SK-N-SH treated with all-trans-retinoic acid at 6 μM for 48 hours (cell line): ENCODE measurements around the gene HOXC13.

Source experiments
- ATAC-seq: fragments of 200-7000 bp; cut with Tn5 transposase; 3 replicates; pipeline ENCODE4 v1.9.1; 2020; ENCODE audit warnings: mild to moderate bottlenecking, moderate library complexity
- ARNTL ChIP-seq: fragments of 450-650 bp; formaldehyde crosslinking; IDR thresholded peaks from 2 replicates; pipeline ENCODE4 v1.5.0; 2020; ENCODE audit warnings: low read depth, mild to moderate bottlenecking, moderate library complexity, borderline replicate concordance
- BACH2 ChIP-seq: fragments of 250-450 bp; sonication (Bioruptor Pico); IDR thresholded peaks from 2 replicates; pipeline ENCODE4 v1.9.0; 2021; ENCODE audit warnings: mild to moderate bottlenecking, borderline replicate concordance
- CSDC2 ChIP-seq: fragments of 250-450 bp; sonication (Bioruptor Pico); IDR thresholded peaks from 2 replicates; pipeline ENCODE4 v1.5.0; 2020; ENCODE audit warnings: mild to moderate bottlenecking, moderate library complexity
- ESRRG ChIP-seq: fragments of 250-450 bp; sonication (Bioruptor Pico); IDR thresholded peaks from 2 replicates; pipeline ENCODE4 v1.6.1; 2021; ENCODE audit warnings: mild to moderate bottlenecking
- GLIS3 ChIP-seq: fragments of 250-450 bp; sonication (Bioruptor Pico); IDR thresholded peaks from 2 replicates; pipeline ENCODE4 v1.5.0; 2020; ENCODE audit warnings: mild to moderate bottlenecking, moderate library complexity
- ISL1 ChIP-seq: fragments of 250-450 bp; sonication (Bioruptor Pico); IDR thresholded peaks from 2 replicates; pipeline ENCODE4 v2.1.2; 2022; ENCODE audit warnings: mild to moderate bottlenecking, moderate library complexity
- OSR1 ChIP-seq: fragments of 250-450 bp; sonication (Bioruptor Pico); IDR thresholded peaks from 2 replicates; pipeline ENCODE4 v1.8.0; 2022; ENCODE audit warnings: moderate library complexity, mild to moderate bottlenecking, inconsistent platforms
- PPARA ChIP-seq: fragments of 250-450 bp; sonication (Bioruptor Pico); IDR thresholded peaks from 2 replicates; pipeline ENCODE4 v1.5.0; 2020; ENCODE audit warnings: mild to moderate bottlenecking, borderline replicate concordance
- RARB ChIP-seq: fragments of 250-450 bp; sonication (Bioruptor Pico); IDR thresholded peaks from 2 replicates; pipeline ENCODE4 v1.8.0; 2021; ENCODE audit warnings: mild to moderate bottlenecking, moderate library complexity
- SNAI2 ChIP-seq: fragments of 250-450 bp; sonication (Bioruptor Pico); IDR thresholded peaks from 2 replicates; pipeline ENCODE4 v1.5.0; 2020; ENCODE audit warnings: mild to moderate bottlenecking, moderate library complexity
- TCF4 ChIP-seq: fragments of 250-450 bp; sonication (Bioruptor Pico); IDR thresholded peaks from 2 replicates; pipeline ENCODE4 v1.8.0; 2021; ENCODE audit warnings: mild to moderate bottlenecking, moderate library complexity, borderline replicate concordance
- TOX ChIP-seq: fragments of 250-450 bp; sonication (Bioruptor Pico); IDR thresholded peaks from 2 replicates; pipeline ENCODE4 v1.8.0; 2021; ENCODE audit warnings: mild to moderate bottlenecking, moderate library complexity, borderline replicate concordance
- ZC3H10 ChIP-seq: fragments of 250-450 bp; sonication (Bioruptor Pico); IDR thresholded peaks from 2 replicates; pipeline ENCODE4 v1.5.1; 2021; ENCODE audit warnings: mild to moderate bottlenecking, moderate library complexity
- ZFP3 ChIP-seq: fragments of 250-450 bp; sonication (Bioruptor Pico); IDR thresholded peaks from 2 replicates; pipeline ENCODE4 v1.5.0; 2020; ENCODE audit warnings: mild to moderate bottlenecking, moderate library complexity
- ZFP30 ChIP-seq: fragments of 450-650 bp; formaldehyde crosslinking; IDR thresholded peaks from 2 replicates; pipeline ENCODE4 v1.5.0; 2022; ENCODE audit warnings: mild to moderate bottlenecking, moderate library complexity
- ZNF565 ChIP-seq: fragments of 450-650 bp; formaldehyde crosslinking; conservative IDR thresholded peaks from 2 replicates; pipeline ENCODE4 v1.5.0; 2020; ENCODE audit warnings: low read depth, mild to moderate bottlenecking, moderate library complexity
- ZNF70 ChIP-seq: fragments of 450-650 bp; formaldehyde crosslinking; IDR thresholded peaks from 2 replicates; pipeline ENCODE4 v1.5.0; 2020; ENCODE audit warnings: mild to moderate bottlenecking, moderate library complexity
- ZNF8 ChIP-seq: fragments of 450-650 bp; formaldehyde crosslinking; IDR thresholded peaks from 2 replicates; pipeline ENCODE4 v1.5.0; 2020; ENCODE audit warnings: mild to moderate bottlenecking, moderate library complexity
- TF ChIP-seq, protein P1 (sequence below): fragments of 250-450 bp; sonication (Bioruptor Pico); IDR thresholded peaks from 2 replicates; pipeline ENCODE4 v1.5.1; 2021; ENCODE audit warnings: mild to moderate bottlenecking, moderate library complexity
- TF ChIP-seq, protein P2 (sequence below): fragments of 250-450 bp; sonication (Bioruptor Pico); IDR thresholded peaks from 2 replicates; pipeline ENCODE4 v1.5.1; 2020; ENCODE audit warnings: low read depth, mild to moderate bottlenecking, moderate library complexity
- TF ChIP-seq, protein P3 (sequence below): fragments of 250-450 bp; sonication (Bioruptor Pico); IDR thresholded peaks from 2 replicates; pipeline ENCODE4 v1.8.0; 2021; ENCODE audit warnings: low read depth, mild to moderate bottlenecking, moderate library complexity, borderline replicate concordance
- TF ChIP-seq, protein P4 (sequence below): fragments of 250-450 bp; sonication (Bioruptor Pico); IDR thresholded peaks from 2 replicates; pipeline ENCODE4 v1.5.0; 2020; ENCODE audit warnings: mild to moderate bottlenecking, moderate library complexity
- TF ChIP-seq, protein P5 (sequence below): fragments of 250-450 bp; sonication (Bioruptor Pico); IDR thresholded peaks from 2 replicates; pipeline ENCODE4 v1.8.0; 2020; ENCODE audit warnings: mild to moderate bottlenecking, moderate library complexity, borderline replicate concordance

Gene HOXC13

DNA sequence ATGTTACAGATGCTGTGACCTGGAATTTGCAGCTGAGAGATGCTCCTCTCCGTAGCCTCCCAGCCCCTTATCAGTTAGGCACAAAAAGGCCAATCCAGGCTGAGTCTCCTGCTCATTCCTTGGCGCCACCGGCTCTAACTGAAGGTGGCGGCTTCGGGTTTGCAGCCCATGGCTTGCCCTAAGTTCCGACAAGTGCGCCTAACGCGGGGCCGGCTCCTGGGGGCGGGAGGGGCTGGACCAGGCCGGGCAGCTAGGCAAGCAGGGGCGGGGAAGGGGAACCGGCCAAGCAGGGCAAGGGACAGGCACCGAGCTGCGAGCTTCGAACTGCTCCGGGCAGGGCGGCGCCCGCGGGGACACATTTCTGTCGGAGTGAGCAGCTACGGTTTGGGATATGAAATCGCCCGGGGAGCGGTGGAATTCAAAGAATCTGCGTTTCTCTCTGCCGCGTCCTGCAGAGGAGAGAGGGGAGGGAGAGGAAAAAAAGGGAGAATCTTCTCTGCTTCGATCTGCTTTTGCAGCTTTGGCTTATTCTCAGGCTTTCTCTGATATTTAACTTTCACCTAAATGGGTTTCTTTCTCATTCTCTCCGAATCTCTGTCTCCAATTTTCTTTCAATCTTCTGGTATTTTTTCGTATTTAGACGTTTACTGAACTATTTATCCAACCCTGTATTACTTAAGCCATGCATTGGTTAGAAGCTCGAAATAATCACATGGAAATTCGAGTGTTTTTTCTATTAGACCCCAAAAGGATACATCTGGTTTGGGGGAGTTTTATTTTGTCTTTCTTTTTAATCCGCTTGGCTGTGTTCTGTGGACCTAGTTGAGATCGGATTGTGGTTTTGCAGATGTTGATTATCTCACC, 14.5 kb downstream of the HOXC13 start:
- no peak; the same call in 2 of the 3 replicates for ATAC-seq

DNA sequence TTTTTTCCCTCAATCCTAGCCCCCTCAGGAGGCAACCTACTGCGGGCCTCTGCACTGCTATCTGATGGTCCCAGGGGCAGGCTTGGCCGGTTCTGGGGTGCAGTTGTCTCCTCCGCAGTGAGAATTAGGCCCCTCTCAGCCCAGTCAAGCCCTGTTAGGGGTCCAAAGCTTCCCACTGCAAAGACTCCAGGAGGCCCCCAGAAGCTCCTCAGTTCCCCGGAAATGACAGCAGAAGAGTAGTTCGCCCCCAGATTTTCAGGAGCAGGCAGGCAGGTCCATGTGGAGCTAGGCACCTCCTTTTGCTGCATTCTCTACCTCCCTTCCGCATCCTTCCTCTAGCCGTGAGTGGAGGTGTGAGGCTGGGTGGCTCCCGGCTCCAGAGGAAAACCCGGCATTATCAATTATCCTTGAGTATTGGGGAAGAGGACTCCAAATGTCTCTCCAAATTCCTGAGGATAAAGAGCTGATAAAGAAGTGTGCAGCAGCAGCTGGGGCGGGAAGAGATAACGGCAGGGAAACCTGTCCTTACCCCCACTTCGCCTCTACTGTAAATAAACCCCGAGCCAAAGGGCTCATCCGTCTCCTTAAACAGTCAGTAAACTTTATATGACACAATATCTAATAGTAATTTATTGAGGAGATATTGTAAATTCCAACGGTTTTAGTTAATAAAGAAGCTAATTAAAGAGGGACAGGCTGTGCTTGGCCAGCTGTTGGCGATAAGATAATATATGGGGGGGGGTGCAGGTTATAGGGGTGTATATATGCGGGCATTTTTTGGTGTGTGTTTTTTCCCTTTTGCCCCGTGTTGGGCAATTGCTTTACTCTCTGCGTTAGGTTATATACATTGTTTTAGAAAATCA, 15.4 kb downstream of the HOXC13 start:
- TF ChIP-seq ZC3H10 (no peak), ZNF8 (CRISPR knock-in tag) (no peak), PPARA (CRISPR knock-in tag) (no peak), SNAI2 (CRISPR knock-in tag) (no peak), BACH2 (CRISPR knock-in tag) (no peak), GLIS3 (CRISPR knock-in tag) (no peak), CSDC2 (CRISPR knock-in tag) (no peak), TOX (no peak), TCF4 (CRISPR knock-in tag) (no peak), ZFP30 (CRISPR knock-in tag) (no peak), ZNF565 (CRISPR knock-in tag) (no peak), RARB (no peak), OSR1 (CRISPR knock-in tag) (no peak), ZNF70 (CRISPR knock-in tag) (no peak), ISL1 (CRISPR knock-in tag) (no peak), ARNTL (CRISPR knock-in tag) (no peak)
- TF ChIP-seq, protein P1, sequence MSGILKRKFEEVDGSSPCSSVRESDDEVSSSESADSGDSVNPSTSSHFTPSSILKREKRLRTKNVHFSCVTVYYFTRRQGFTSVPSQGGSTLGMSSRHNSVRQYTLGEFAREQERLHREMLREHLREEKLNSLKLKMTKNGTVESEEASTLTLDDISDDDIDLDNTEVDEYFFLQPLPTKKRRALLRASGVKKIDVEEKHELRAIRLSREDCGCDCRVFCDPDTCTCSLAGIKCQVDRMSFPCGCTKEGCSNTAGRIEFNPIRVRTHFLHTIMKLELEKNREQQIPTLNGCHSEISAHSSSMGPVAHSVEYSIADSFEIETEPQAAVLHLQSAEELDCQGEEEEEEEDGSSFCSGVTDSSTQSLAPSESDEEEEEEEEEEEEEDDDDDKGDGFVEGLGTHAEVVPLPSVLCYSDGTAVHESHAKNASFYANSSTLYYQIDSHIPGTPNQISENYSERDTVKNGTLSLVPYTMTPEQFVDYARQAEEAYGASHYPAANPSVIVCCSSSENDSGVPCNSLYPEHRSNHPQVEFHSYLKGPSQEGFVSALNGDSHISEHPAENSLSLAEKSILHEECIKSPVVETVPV = no peak
- TF ChIP-seq, protein P2, sequence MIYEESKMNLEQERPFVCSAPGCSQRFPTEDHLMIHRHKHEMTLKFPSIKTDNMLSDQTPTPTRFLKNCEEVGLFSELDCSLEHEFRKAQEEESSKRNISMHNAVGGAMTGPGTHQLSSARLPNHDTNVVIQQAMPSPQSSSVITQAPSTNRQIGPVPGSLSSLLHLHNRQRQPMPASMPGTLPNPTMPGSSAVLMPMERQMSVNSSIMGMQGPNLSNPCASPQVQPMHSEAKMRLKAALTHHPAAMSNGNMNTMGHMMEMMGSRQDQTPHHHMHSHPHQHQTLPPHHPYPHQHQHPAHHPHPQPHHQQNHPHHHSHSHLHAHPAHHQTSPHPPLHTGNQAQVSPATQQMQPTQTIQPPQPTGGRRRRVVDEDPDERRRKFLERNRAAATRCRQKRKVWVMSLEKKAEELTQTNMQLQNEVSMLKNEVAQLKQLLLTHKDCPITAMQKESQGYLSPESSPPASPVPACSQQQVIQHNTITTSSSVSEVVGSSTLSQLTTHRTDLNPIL (CRISPR knock-in tag) = no peak
- ATAC-seq = no peak

More for the DNA sequence above, 14.5 kb downstream of the HOXC13 start:
- no peak for TF ChIP-seq ZC3H10

DNA sequence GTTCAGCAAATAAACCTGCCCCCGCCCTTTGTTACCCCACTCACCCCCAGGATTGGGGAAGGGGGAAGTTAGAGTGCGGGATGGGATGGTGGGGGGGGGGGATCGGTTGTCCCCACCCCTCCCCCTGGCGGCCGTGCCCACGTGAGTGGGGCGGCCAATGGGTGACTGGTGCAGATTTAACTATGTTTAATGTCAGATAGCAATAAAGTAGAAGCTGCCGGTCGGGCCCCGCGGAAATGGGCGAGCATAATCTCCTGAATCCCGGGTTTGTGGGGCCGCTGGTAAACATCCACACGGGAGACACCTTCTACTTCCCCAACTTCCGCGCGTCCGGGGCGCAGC, 16.0 kb downstream of the HOXC13 start, which contains the start of gene HOXC12:
TSS of gene HOXC12 (plus strand) at position 210 of the 342 bp plus-strand sequence. CDS start at position 237, 27 bp downstream.
- TF ChIP-seq SNAI2 (CRISPR knock-in tag) = no peak
- no peak for TF ChIP-seq ESRRG (CRISPR knock-in tag)
- TF ChIP-seq GLIS3 (CRISPR knock-in tag) = no peak
- no peak for TF ChIP-seq OSR1 (CRISPR knock-in tag)
- TF ChIP-seq, protein P1 = no peak
- no peak for TF ChIP-seq PPARA (CRISPR knock-in tag)
- no peak for TF ChIP-seq ZFP3
- no peak for TF ChIP-seq ISL1 (CRISPR knock-in tag)
- no peak for TF ChIP-seq CSDC2 (CRISPR knock-in tag)
- no peak for TF ChIP-seq TCF4 (CRISPR knock-in tag)
- TF ChIP-seq, protein P3, sequence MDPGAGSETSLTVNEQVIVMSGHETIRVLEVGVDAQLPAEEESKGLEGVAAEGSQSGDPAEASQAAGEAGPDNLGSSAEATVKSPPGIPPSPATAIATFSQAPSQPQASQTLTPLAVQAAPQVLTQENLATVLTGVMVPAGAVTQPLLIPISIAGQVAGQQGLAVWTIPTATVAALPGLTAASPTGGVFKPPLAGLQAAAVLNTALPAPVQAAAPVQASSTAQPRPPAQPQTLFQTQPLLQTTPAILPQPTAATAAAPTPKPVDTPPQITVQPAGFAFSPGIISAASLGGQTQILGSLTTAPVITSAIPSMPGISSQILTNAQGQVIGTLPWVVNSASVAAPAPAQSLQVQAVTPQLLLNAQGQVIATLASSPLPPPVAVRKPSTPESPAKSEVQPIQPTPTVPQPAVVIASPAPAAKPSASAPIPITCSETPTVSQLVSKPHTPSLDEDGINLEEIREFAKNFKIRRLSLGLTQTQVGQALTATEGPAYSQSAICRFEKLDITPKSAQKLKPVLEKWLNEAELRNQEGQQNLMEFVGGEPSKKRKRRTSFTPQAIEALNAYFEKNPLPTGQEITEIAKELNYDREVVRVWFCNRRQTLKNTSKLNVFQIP (CRISPR knock-in tag) = no peak
- TF ChIP-seq RARB = no peak
- TF ChIP-seq ZNF8 (CRISPR knock-in tag) = no peak
- TF ChIP-seq, protein P2 (CRISPR knock-in tag) = no peak
- TF ChIP-seq, protein P4, sequence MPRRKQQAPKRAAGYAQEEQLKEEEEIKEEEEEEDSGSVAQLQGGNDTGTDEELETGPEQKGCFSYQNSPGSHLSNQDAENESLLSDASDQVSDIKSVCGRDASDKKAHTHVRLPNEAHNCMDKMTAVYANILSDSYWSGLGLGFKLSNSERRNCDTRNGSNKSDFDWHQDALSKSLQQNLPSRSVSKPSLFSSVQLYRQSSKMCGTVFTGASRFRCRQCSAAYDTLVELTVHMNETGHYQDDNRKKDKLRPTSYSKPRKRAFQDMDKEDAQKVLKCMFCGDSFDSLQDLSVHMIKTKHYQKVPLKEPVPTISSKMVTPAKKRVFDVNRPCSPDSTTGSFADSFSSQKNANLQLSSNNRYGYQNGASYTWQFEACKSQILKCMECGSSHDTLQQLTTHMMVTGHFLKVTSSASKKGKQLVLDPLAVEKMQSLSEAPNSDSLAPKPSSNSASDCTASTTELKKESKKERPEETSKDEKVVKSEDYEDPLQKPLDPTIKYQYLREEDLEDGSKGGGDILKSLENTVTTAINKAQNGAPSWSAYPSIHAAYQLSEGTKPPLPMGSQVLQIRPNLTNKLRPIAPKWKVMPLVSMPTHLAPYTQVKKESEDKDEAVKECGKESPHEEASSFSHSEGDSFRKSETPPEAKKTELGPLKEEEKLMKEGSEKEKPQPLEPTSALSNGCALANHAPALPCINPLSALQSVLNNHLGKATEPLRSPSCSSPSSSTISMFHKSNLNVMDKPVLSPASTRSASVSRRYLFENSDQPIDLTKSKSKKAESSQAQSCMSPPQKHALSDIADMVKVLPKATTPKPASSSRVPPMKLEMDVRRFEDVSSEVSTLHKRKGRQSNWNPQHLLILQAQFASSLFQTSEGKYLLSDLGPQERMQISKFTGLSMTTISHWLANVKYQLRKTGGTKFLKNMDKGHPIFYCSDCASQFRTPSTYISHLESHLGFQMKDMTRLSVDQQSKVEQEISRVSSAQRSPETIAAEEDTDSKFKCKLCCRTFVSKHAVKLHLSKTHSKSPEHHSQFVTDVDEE (CRISPR knock-in tag) = no peak
- no peak for TF ChIP-seq ZFP30 (CRISPR knock-in tag)
- no peak for TF ChIP-seq BACH2 (CRISPR knock-in tag)
- TF ChIP-seq, protein P5, sequence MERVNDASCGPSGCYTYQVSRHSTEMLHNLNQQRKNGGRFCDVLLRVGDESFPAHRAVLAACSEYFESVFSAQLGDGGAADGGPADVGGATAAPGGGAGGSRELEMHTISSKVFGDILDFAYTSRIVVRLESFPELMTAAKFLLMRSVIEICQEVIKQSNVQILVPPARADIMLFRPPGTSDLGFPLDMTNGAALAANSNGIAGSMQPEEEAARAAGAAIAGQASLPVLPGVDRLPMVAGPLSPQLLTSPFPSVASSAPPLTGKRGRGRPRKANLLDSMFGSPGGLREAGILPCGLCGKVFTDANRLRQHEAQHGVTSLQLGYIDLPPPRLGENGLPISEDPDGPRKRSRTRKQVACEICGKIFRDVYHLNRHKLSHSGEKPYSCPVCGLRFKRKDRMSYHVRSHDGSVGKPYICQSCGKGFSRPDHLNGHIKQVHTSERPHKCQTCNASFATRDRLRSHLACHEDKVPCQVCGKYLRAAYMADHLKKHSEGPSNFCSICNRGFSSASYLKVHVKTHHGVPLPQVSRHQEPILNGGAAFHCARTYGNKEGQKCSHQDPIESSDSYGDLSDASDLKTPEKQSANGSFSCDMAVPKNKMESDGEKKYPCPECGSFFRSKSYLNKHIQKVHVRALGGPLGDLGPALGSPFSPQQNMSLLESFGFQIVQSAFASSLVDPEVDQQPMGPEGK (CRISPR knock-in tag) = no peak
- TF ChIP-seq TOX = no peak
- TF ChIP-seq, all 23 proteins: peak for 0
- ATAC-seq = no peak
